RWPE2 (cell line): Measurements from ENCODE around the gene CEP164.

ENCODE experiments used
- ATAC-seq: fragments of 200-7000 bp; cut with Tn5 transposase; 3 replicates; pipeline ENCODE4 v1.9.1; 2021; ENCODE audit warnings: low read depth
- DNase-seq: peaks from one replicate; pipeline ENCODE4 v3.0.0-alpha.2; 2020; ENCODE audit warnings: low spot score
- H3K27ac ChIP-seq: fragments of 450-650 bp; 2 replicates; pipeline ENCODE4 v1.5.1; 2017; ENCODE audit warnings: mild to moderate bottlenecking; ENCODE audit not compliant: poor library complexity, severe bottlenecking
- H3K27me3 ChIP-seq: fragments of 250-450 bp; sonication (Bioruptor Pico); 2 replicates; pipeline ENCODE4 v1.5.1; 2021; ENCODE audit warnings: mild to moderate bottlenecking, moderate library complexity; ENCODE audit not compliant: insufficient read depth, poor library complexity, severe bottlenecking
- H3K36me3 ChIP-seq: fragments of 250-450 bp; sonication (Bioruptor Pico); 2 replicates; pipeline ENCODE4 v1.5.1; 2020; ENCODE audit warnings: low read depth, mild to moderate bottlenecking, moderate library complexity
- H3K4me1 ChIP-seq: fragments of 250-450 bp; sonication (Bioruptor Pico); 2 replicates; pipeline ENCODE4 v1.5.1; 2021; ENCODE audit warnings: mild to moderate bottlenecking, moderate library complexity; ENCODE audit not compliant: insufficient read depth, poor library complexity, severe bottlenecking
- H3K4me3 ChIP-seq: fragments of 250-450 bp; sonication (Bioruptor Pico); 2 replicates; pipeline ENCODE4 v1.5.1; 2021; ENCODE audit warnings: mild to moderate bottlenecking, moderate library complexity; ENCODE audit not compliant: severe bottlenecking
- H3K9me3 ChIP-seq: fragments of 250-450 bp; sonication (Bioruptor Pico); 2 replicates; pipeline ENCODE4 v1.5.1; 2021; ENCODE audit warnings: mild to moderate bottlenecking, moderate library complexity; ENCODE audit not compliant: severe bottlenecking
- TF ChIP-seq, protein P1 (sequence below): fragments of 450-650 bp; IDR thresholded peaks from one replicate; pipeline ENCODE4 v1.5.1; 2017; ENCODE audit warnings: mild to moderate bottlenecking, moderate library complexity; ENCODE audit not compliant: poor library complexity, severe bottlenecking

The CEP164 gene

DNA sequence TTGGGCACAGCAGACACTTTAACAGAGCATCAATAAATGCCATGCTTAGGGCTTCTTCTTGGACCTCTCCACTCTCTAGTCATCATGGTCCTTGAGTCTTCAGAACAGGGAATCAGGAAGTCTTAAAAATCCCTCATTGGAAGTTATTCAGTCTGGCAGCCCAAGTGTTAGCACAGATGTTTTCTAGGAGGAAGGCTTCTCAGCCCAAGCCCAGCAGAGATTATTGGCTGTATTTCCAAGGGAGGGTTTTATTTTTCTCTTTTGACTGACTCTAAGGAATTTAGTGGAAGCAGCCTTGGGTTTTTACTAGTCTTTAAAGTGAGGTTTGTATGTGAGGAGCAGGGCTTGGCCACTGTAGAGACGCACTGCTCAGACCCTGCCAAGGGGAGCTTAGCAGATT lies 41.9 kb downstream of the CEP164 start:
- H3K27ac ChIP-seq, result no peak overlapping the region
- no peak for ATAC-seq
- TF ChIP-seq, protein P1, sequence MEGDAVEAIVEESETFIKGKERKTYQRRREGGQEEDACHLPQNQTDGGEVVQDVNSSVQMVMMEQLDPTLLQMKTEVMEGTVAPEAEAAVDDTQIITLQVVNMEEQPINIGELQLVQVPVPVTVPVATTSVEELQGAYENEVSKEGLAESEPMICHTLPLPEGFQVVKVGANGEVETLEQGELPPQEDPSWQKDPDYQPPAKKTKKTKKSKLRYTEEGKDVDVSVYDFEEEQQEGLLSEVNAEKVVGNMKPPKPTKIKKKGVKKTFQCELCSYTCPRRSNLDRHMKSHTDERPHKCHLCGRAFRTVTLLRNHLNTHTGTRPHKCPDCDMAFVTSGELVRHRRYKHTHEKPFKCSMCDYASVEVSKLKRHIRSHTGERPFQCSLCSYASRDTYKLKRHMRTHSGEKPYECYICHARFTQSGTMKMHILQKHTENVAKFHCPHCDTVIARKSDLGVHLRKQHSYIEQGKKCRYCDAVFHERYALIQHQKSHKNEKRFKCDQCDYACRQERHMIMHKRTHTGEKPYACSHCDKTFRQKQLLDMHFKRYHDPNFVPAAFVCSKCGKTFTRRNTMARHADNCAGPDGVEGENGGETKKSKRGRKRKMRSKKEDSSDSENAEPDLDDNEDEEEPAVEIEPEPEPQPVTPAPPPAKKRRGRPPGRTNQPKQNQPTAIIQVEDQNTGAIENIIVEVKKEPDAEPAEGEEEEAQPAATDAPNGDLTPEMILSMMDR, result no peak

GRCh38 chr11:117371453-117371852 lies 43.8 kb downstream of the CEP164 start:
- H3K27ac ChIP-seq, result no peak overlapping the region
- H3K36me3 ChIP-seq, result peaks cover 27% of the 10 kb centered on the region
- TF ChIP-seq, protein P1, result no peak
- ATAC-seq, result no peak
- H3K27me3 ChIP-seq, result no peaks in the 10 kb centered on the region
- no peak for DNase-seq
- no peak overlapping the region for H3K4me3 ChIP-seq
- no peaks in the 10 kb centered on the region for H3K4me1 ChIP-seq
- H3K9me3 ChIP-seq, result no peaks in the 10 kb centered on the region

More for the DNA sequence above, 41.9 kb downstream of the CEP164 start:
- no peaks in the 10 kb centered on the region for H3K27me3 ChIP-seq
- DNase-seq, result no peak
- no peaks in the 10 kb centered on the region for H3K9me3 ChIP-seq
- H3K4me1 ChIP-seq, result no peaks in the 10 kb centered on the region
- H3K4me3 ChIP-seq, result no peak overlapping the region
- peaks cover 36% of the 10 kb centered on the region for H3K36me3 ChIP-seq

- TF ChIP-seq, protein P1, result no peak
- Histone ChIP-seq H3K4me1 (no peaks in the 10 kb centered on the region), H3K27me3 (no peaks in the 10 kb centered on the region), H3K9me3 (no peaks in the 10 kb centered on the region), H3K4me3 (no peak overlapping the region), H3K36me3 (peaks cover 27% of the 10 kb centered on the region), H3K27ac (no peak overlapping the region)
- no peak for DNase-seq
- no peak for ATAC-seq
These were observed 46.8 kb downstream of the CEP164 start for GRCh38 chr11:117374316-117375055.

DNA sequence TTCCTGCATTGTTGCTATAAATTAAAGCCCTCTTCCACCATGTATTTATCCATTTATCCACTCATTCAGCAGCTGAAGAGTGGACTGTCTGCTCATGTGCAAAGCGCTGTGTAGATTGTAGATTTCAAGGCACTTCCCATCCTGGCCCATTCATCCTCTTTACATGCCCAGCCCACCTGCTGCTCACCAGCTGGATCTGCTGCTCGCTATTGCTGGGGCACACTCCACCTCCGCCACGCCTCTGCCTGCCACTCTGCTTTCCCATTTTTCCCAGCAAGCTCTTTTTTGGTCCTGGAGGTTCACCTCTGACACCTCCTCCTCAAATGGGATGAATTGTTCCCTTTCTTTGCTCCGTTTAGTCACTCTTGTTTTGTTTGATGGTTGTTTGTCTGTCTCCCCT lies 48.3 kb downstream of the CEP164 start:
- H3K9me3 ChIP-seq, result no peaks in the 10 kb centered on the region
- no peak overlapping the region for H3K27ac ChIP-seq
- peaks cover 32% of the 10 kb centered on the region for H3K36me3 ChIP-seq
- H3K4me1 ChIP-seq, result no peaks in the 10 kb centered on the region
- ATAC-seq, result no peak
- TF ChIP-seq, protein P1, result no peak
- H3K4me3 ChIP-seq, result no peak overlapping the region
- no peak for DNase-seq
- no peaks in the 10 kb centered on the region for H3K27me3 ChIP-seq

DNA sequence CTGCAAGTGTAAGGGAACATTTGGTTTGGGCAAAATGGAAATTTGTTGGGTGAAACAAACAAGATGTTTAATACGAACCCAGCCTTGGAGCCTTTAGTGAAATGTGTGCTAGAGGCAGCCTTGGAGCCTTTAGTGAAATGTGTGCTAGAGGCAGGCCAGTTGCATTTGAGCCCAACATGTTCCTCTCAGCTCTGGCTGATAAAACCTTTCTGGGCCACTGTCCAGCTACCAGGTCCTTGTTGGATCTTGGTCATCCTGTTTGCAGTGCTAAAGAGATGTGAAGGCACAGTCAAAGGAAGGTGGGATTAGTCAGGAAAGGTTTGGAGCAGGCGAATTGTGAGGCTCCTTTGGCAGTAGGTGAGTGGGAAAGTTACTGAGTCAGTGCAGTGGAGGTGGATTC lies 48.9 kb downstream of the CEP164 start:
- peaks cover 28% of the 10 kb centered on the region for H3K36me3 ChIP-seq
- DNase-seq (no peak), ATAC-seq (no peak)
- H3K27ac ChIP-seq, result no peak overlapping the region
- no peak overlapping the region for H3K4me3 ChIP-seq
- H3K4me1 ChIP-seq, result no peaks in the 10 kb centered on the region
- TF ChIP-seq, protein P1, result no peak
- no peaks in the 10 kb centered on the region for H3K27me3 ChIP-seq
- no peaks in the 10 kb centered on the region for H3K9me3 ChIP-seq
